Mesothelial cell of epicardium (in vitro differentiated cells): ENCODE measurements around the gene DRC1. TPM values are rescaled to one million over a fixed set of nuclear protein-coding genes. Genes with fewer than 3 reads are reported as not detected.

ENCODE experiments used
- DNase-seq, 2 experiments: peaks; one replicate each; pipeline ENCODE4 v3.0.0; 2021; ENCODE audit warnings: low spot score in 2 of 2; ENCODE audit not compliant: unreplicated experiment in 2 of 2
- H3K27ac Mint-ChIP-seq: 2 replicates; pipeline ENCODE4 v1.8.0; 2021; ENCODE audit warnings: mixed read lengths
- H3K27me3 Mint-ChIP-seq: 2 replicates; pipeline ENCODE4 v1.8.0; 2021; ENCODE audit warnings: low read depth, mixed read lengths
- H3K36me3 Mint-ChIP-seq: 2 replicates; pipeline ENCODE4 v1.8.0; 2021; ENCODE audit warnings: mixed read lengths
- H3K4me1 Mint-ChIP-seq: 2 replicates; pipeline ENCODE4 v1.8.0; 2021; ENCODE audit warnings: mixed read lengths
- H3K4me3 Mint-ChIP-seq: 2 replicates; pipeline ENCODE4 v1.8.0; 2021; ENCODE audit warnings: mild to moderate bottlenecking, moderate library complexity, mixed read lengths
- H3K9me3 Mint-ChIP-seq: 2 replicates; pipeline ENCODE4 v1.8.0; 2021; ENCODE audit warnings: mixed read lengths
- CTCF ChIP-seq: fragments of 200-600 bp; sonication (generic); IDR thresholded peaks from one replicate; pipeline ENCODE4 v1.5.0; 2021; ENCODE audit warnings: antibody characterized with exemption; ENCODE audit not compliant: unreplicated experiment
- total RNA-seq: library from RNA; stranded (reverse); gene quantifications from 3 replicates; pipeline ENCODE4 v1.2.1, GENCODE V29; 2021

DRC1 gene
- total RNA-seq, 1 donor from 2014 or later, result 0.22 TPM

GRCh38 chr2:26475832-26476501 is 74.2 kb downstream of the DRC1 start:
- DNase-seq, result peak in 1 of 2 experiments; percentile 16
- H3K4me3 Mint-ChIP-seq, result no peak overlapping the region
- H3K36me3 Mint-ChIP-seq, result no peaks in the 10 kb centered on the region
- no peaks in the 10 kb centered on the region for H3K27me3 Mint-ChIP-seq
- no peaks in the 10 kb centered on the region for H3K9me3 Mint-ChIP-seq
- peaks cover 5% of the 10 kb centered on the region for H3K4me1 Mint-ChIP-seq
- H3K27ac Mint-ChIP-seq, result no peak overlapping the region
- TF ChIP-seq CTCF, result no peak

- Mint-ChIP-seq H3K27ac (peak overlapping the region; percentile 68), H3K4me1 (peaks cover 5% of the 10 kb centered on the region), H3K9me3 (no peaks in the 10 kb centered on the region), H3K27me3 (no peaks in the 10 kb centered on the region), H3K36me3 (no peaks in the 10 kb centered on the region), H3K4me3 (no peak overlapping the region)
- DNase-seq, result peak in 1 of 2 experiments; percentile 13
- TF ChIP-seq CTCF, result no peak
Measured at GRCh38 chr2:26477126-26477910, 75.6 kb downstream of the DRC1 start.

GRCh38 chr2:26477911-26478253 is 76.2 kb downstream of the DRC1 start, which contains the start of gene OTOF:
OTOF (minus strand) TSS chr2:26478124.
- Mint-ChIP-seq H3K27me3 (no peaks in the 10 kb centered on the region), H3K36me3 (no peaks in the 10 kb centered on the region), H3K4me3 (no peak within 1 kb of the TSS), H3K9me3 (no peaks in the 10 kb centered on the region), H3K4me1 (peaks cover 5% of the 10 kb centered on the region), H3K27ac (peak within 1 kb of the TSS; percentile 68)
- DNase-seq, result peak in 1 of 2 experiments; percentile 18
- no peak for TF ChIP-seq CTCF

- no peaks in the 10 kb centered on the region for H3K9me3 Mint-ChIP-seq
- no peak for DNase-seq
- no peaks in the 10 kb centered on the region for H3K36me3 Mint-ChIP-seq
- H3K4me3 Mint-ChIP-seq, result no peak overlapping the region
- TF ChIP-seq CTCF, result no peak
- no peaks in the 10 kb centered on the region for H3K27me3 Mint-ChIP-seq
- H3K27ac Mint-ChIP-seq, result no peak overlapping the region
- H3K4me1 Mint-ChIP-seq, result peaks cover 5% of the 10 kb centered on the region
Measured at GRCh38 chr2:26478366-26478765, 76.6 kb downstream of the DRC1 start.

- H3K27me3 Mint-ChIP-seq, result peaks cover 4% of the 10 kb centered on the region
- H3K4me1 Mint-ChIP-seq, result peaks cover 5% of the 10 kb centered on the region
- no peaks in the 10 kb centered on the region for H3K9me3 Mint-ChIP-seq
- H3K4me3 Mint-ChIP-seq, result no peak overlapping the region
- H3K36me3 Mint-ChIP-seq, result no peaks in the 10 kb centered on the region
- no peak for DNase-seq
- TF ChIP-seq CTCF, result no peak
- no peak overlapping the region for H3K27ac Mint-ChIP-seq
Measured at GRCh38 chr2:26479131-26479788, 77.5 kb downstream of the DRC1 start.
